IMR-90 (cell line): ENCODE results near the gene PPP1R3E. TPM values are rescaled to one million over a fixed set of nuclear protein-coding genes. Genes with fewer than 3 reads are reported as not detected.

Source experiments
- ATAC-seq: fragments of 200-7000 bp; cut with Tn5 transposase; 2 replicates; pipeline ENCODE4 v1.9.1; 2020; ENCODE audit warnings: low read depth, mild to moderate bottlenecking, moderate library complexity
- BruUV-seq: library from RNA; stranded (reverse); fragments of 400-500 nt; replicated peaks from 2 replicates; lab custom pipeline; 2021; lab: Mats Ljungman, UMichigan
- CTCF ChIA-PET: fragments of 300-600 bp; formaldehyde crosslinking; extraction: SDS; loops from one replicate; lab custom pipeline; 2021; ENCODE audit warnings: antibody characterized with exemption; lab: Yijun Ruan, JAX
- POLR2A ChIA-PET: fragments of 300-600 bp; sonication (Branson Sonifier 250); formaldehyde crosslinking; loops from one replicate; lab custom pipeline; 2022; ENCODE audit warnings: antibody characterized with exemption; ENCODE audit not compliant: unreplicated experiment; lab: Charles Lee
- DNase-seq: peaks from one replicate; pipeline ENCODE4 v3.0.0; 2013
- H2AFZ ChIP-seq: replicated peaks from 2 replicates; pipeline ENCODE3; 2013; ENCODE audit warnings: low read length, mild to moderate bottlenecking; ENCODE audit not compliant: poor library complexity
- H2AK5ac ChIP-seq: 2 replicates; pipeline ENCODE4 v1.6.1; 2013; ENCODE audit warnings: low read depth, low read length, inconsistent platforms
- H2AK9ac ChIP-seq: replicated peaks from 2 replicates; pipeline ENCODE3; 2013; ENCODE audit warnings: mild to moderate bottlenecking, low read depth, low read length, moderate library complexity; ENCODE audit not compliant: poor library complexity
- H2BK120ac ChIP-seq: 2 replicates; pipeline ENCODE4 v1.6.1; 2013; ENCODE audit warnings: low read depth, low read length, inconsistent platforms
- H2BK15ac ChIP-seq: 3 replicates; pipeline ENCODE4 v1.6.1; 2013; ENCODE audit warnings: low read depth, low read length, inconsistent platforms
- H2BK20ac ChIP-seq: 2 replicates; pipeline ENCODE4 v1.6.1; 2013; ENCODE audit warnings: low read depth, mild to moderate bottlenecking, inconsistent platforms, low read length, moderate library complexity
- H2BK5ac ChIP-seq: 2 replicates; pipeline ENCODE4 v1.6.1; 2013; ENCODE audit warnings: mild to moderate bottlenecking, low read depth, low read length, inconsistent platforms; ENCODE audit not compliant: poor library complexity, severe bottlenecking
- H3K14ac ChIP-seq: replicated peaks from 2 replicates; pipeline ENCODE4 v1.6.1; 2013; ENCODE audit warnings: low read depth, low read length, inconsistent platforms
- H3K18ac ChIP-seq: 2 replicates; pipeline ENCODE4 v1.6.1; 2013; ENCODE audit warnings: low read depth, low read length, control low read depth
- H3K23ac ChIP-seq: 2 replicates; pipeline ENCODE4 v1.6.1; 2013; ENCODE audit warnings: low read depth, low read length, inconsistent platforms
- H3K27ac ChIP-seq: 2 replicates; pipeline ENCODE4 v1.5.1; 2013; ENCODE audit warnings: mild to moderate bottlenecking, control low read depth, low read length; ENCODE audit not compliant: insufficient read depth
- H3K27me3 ChIP-seq: 2 replicates; pipeline ENCODE4 v1.6.1; 2013; ENCODE audit warnings: low read length; ENCODE audit not compliant: control insufficient read depth, insufficient read depth
- H3K36me3 ChIP-seq: 2 replicates; pipeline ENCODE4 v1.6.1; 2013; ENCODE audit warnings: low read length, mixed read lengths; ENCODE audit not compliant: control insufficient read depth, insufficient read depth
- H3K4ac ChIP-seq: 2 replicates; pipeline ENCODE4 v1.6.1; 2013; ENCODE audit warnings: low read depth, low read length, inconsistent platforms
- H3K4me1 ChIP-seq: 2 replicates; pipeline ENCODE4 v1.6.1; 2013; ENCODE audit warnings: low read length, mixed read lengths; ENCODE audit not compliant: control insufficient read depth, insufficient read depth
- H3K4me2 ChIP-seq: 2 replicates; pipeline ENCODE4 v1.6.1; 2013; ENCODE audit warnings: low read depth, mild to moderate bottlenecking, control low read depth, low read length, moderate library complexity
- H3K4me3 ChIP-seq: 2 replicates; pipeline ENCODE4 v1.5.1; 2013; ENCODE audit warnings: low read depth, mild to moderate bottlenecking, control low read depth, low read length, moderate library complexity; ENCODE audit not compliant: insufficient read depth
- H3K56ac ChIP-seq: 2 replicates; pipeline ENCODE4 v1.6.1; 2013; ENCODE audit warnings: low read length, inconsistent platforms; ENCODE audit not compliant: insufficient read depth; ENCODE audit errors: extremely low read depth
- H3K79me1 ChIP-seq, 2 experiments: 2 replicates each; pipeline ENCODE4 v1.6.1; 2013; ENCODE audit warnings: low read length in 2 of 2, inconsistent platforms in 1 of 2, low read depth in 1 of 2
- H3K9ac ChIP-seq: 2 replicates; pipeline ENCODE4 v1.6.1; 2013; ENCODE audit warnings: low read depth, low read length, control low read depth
- H3K9me1 ChIP-seq: 2 replicates; pipeline ENCODE4 v1.6.1; 2013; ENCODE audit warnings: low read length, inconsistent platforms; ENCODE audit not compliant: insufficient read depth
- H3K9me3 ChIP-seq: 2 replicates; pipeline ENCODE4 v1.6.1; 2013; ENCODE audit warnings: low read length; ENCODE audit not compliant: control insufficient read depth, insufficient read depth
- H4K20me1 ChIP-seq: 2 replicates; pipeline ENCODE4 v1.6.1; 2013; ENCODE audit warnings: low read length, inconsistent platforms; ENCODE audit not compliant: insufficient read depth
- H4K5ac ChIP-seq: 2 replicates; pipeline ENCODE4 v1.6.1; 2013; ENCODE audit warnings: mild to moderate bottlenecking, low read depth, low read length, control low read depth
- H4K8ac ChIP-seq, 2 experiments: 2 replicates each; pipeline ENCODE4 v1.6.1; 2013; ENCODE audit warnings: low read depth in 2 of 2, low read length in 2 of 2, control low read depth in 1 of 2, inconsistent platforms in 1 of 2
- H4K91ac ChIP-seq: 2 replicates; pipeline ENCODE4 v1.6.1; 2013; ENCODE audit warnings: low read depth, low read length, inconsistent platforms; ENCODE audit not compliant: insufficient read depth
- BHLHE40 ChIP-seq: fragments of 150-350 bp; IDR thresholded peaks from 2 replicates; pipeline ENCODE4 v1.6.1; 2016; ENCODE audit warnings: mild to moderate bottlenecking, low read depth, low read length
- CEBPB ChIP-seq: IDR thresholded peaks from 2 replicates; pipeline ENCODE4 v1.6.1; 2012; ENCODE audit warnings: low read depth, low read length, improper control_type of control experiment
- FOS ChIP-seq: fragments of 150-350 bp; IDR thresholded peaks from 2 replicates; pipeline ENCODE4 v1.6.1; 2016; ENCODE audit warnings: low read depth, low read length
- MXI1 ChIP-seq: IDR thresholded peaks from 2 replicates; pipeline ENCODE4 v1.6.1; 2012; ENCODE audit warnings: low read depth, mild to moderate bottlenecking, low read length, moderate library complexity, borderline replicate concordance
- RAD21 ChIP-seq: IDR thresholded peaks from 2 replicates; pipeline ENCODE4 v1.6.1; 2012; ENCODE audit warnings: low read length, improper control_type of control experiment
- RCOR1 ChIP-seq: IDR thresholded peaks from 2 replicates; pipeline ENCODE4 v1.6.1; 2012; ENCODE audit warnings: mild to moderate bottlenecking, low read length, improper control_type of control experiment; ENCODE audit not compliant: insufficient replicate concordance
- WGBS, 2 experiments: methylation state at CpG; one replicate each; pipeline versions ENCODE4 v1.1.5 to v1.1.7; 2013; ENCODE audit warnings: missing lambda C conversion rate in 2 of 2; ENCODE audit not compliant: insufficient read length in 1 of 2; ENCODE audit errors: extremely low coverage in 2 of 2; 5-methylcytosine and 5-hydroxymethylcytosine counted together
- dilution Hi-C: fragments of 300-500 bp; cut with HindIII; formaldehyde crosslinking; loops from one replicate; pipeline ENCODE4 v1.14.3; 2018; ENCODE audit warnings: low sequenced_read_pairs; ENCODE audit not compliant: unreplicated experiment
- in situ Hi-C: fragments of 300-500 bp; cut with MboI; formaldehyde crosslinking; loops from 3 replicates; pipeline ENCODE4 v1.14.3; 2019; ENCODE audit warnings: low sequenced_read_pairs, inconsistent platforms, mixed read lengths
- intact Hi-C: fragments of 100-400 bp; cut with micrococcal nuclease; formaldehyde crosslinking; loops from 2 replicates; pipeline ENCODE4 v1.10.0; 2022
- polyA plus RNA-seq, 3 experiments: library from polyadenylated mRNA; depleted of rRNA; stranded (reverse); fragments of >200 nt; gene quantifications; 2 replicates each; pipeline ENCODE4 v1.2.3, GENCODE V29; 2012; ENCODE audit warnings: low replicate concordance in 1 of 3
- total RNA-seq: library from RNA; depleted of rRNA; stranded (reverse); fragments of >200 nt; gene quantifications from 2 replicates; pipeline ENCODE4 v1.2.3, GENCODE V29; 2012
- TF ChIP-seq, protein P1 (sequence below): fragments of 150-350 bp; IDR thresholded peaks from 2 replicates; pipeline ENCODE4 v1.6.1; 2016; ENCODE audit warnings: low read depth, mild to moderate bottlenecking, low read length, moderate library complexity, borderline replicate concordance
- TF ChIP-seq, protein P2 (sequence below): conservative IDR thresholded peaks from 2 replicates; pipeline ENCODE4 v1.5.1; 2012; ENCODE audit warnings: mild to moderate bottlenecking, low read depth, low read length, improper control_type of control experiment

PPP1R3E gene
- total and polyA plus RNA-seq, 2 of the 4 experiments (the other 2 are of a cell fraction): 1.3 to 3.5 TPM

DNA sequence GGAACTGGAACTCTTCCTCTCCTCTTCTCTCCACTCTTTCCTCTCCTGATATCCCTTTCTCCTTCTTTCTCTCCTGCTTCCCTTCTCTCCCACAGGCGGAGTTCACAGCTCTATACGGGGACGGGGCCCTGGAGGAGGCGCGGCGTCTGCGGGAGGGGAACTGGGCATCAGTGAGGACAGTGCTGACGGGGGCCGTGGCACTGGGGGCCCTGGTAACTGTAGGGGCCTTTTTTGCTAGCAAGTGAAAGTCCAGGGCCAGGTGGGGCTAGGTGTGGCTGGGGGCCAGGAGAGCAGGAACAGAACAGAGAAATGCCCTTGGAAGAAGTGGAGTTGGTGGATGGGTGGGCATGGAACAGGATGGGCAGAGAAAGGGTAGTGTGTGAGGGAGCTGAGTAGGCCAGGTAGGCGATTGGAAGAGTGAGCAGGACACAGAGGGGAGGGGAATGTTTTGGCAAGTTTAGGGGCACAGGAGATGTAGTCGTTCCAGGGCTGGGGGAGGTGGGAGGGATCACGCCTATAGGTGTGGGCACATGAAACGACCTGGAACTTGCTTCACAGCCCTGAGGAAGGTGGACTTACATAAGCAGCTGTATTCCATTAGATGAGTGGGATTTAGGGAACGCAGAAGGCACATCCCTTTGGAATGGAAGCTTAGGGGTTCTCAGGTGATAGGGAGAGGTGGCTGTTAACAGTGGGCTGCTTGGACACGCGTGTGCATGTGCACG, 6.2 kb upstream of the PPP1R3E start (continued):
- no peak for TF ChIP-seq MXI1

DNA sequence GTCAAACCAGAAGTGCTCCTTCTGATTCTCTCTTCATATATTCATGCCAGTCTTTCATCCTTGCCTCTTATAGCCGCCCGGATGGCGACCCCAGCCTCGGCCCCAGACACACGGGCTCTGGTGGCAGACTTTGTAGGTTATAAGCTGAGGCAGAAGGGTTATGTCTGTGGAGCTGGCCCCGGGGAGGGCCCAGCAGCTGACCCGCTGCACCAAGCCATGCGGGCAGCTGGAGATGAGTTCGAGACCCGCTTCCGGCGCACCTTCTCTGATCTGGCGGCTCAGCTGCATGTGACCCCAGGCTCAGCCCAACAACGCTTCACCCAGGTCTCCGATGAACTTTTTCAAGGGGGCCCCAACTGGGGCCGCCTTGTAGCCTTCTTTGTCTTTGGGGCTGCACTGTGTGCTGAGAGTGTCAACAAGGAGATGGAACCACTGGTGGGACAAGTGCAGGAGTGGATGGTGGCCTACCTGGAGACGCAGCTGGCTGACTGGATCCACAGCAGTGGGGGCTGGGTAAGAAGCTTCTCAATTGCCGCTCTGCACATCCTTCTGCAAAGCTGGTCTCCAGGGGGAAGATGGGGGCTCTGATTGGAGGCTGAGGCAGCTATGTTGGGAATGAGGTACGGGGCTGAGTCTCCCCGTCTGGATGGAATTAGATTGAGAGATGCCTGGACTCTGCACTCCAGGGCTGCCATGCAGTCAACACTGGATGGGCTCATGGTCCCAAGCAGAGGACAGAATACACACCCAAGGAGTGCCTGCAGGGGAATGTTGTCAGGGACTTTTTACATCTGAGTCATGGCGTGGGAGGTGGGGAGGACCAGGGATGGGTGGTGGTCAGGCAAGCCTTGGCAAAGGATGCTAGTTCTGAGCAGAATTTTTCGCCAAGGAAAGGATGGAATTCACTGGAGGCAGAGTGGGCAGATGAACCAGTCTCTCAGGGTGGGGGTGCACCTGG, 5.3 kb upstream of the PPP1R3E start:
- Histone ChIP-seq H3K9me1 (peaks cover 20% of the 10 kb centered on the region; the same call in 1 of the 2 replicates), H3K4me2 (peak overlapping the region; percentile 87), H2AK9ac (peak overlapping the region; percentile 66), H3K4ac (peak overlapping the region; percentile 83), H2BK120ac (no peak overlapping the region), H2BK20ac (no peak overlapping the region), H4K8ac (peak overlapping the region in 1 of 2 experiments; percentile 97; a peak in 2 of 4 replicates), H2AFZ (no peak overlapping the region), H3K14ac (0 out of 2 replicates have a peak overlapping the region, but pooled peaks have one; percentile 90), H2BK15ac (no peak overlapping the region), H3K23ac (peak overlapping the region; percentile 61; the same call in 1 of the 2 replicates), H2BK5ac (no peak overlapping the region), H2AK5ac (peak overlapping the region; percentile 76), H3K9ac (peak overlapping the region; percentile 92), H3K4me1 (peaks cover 19% of the 10 kb centered on the region), H3K4me3 (peak overlapping the region; percentile 87), H3K9me3 (no peaks in the 10 kb centered on the region), H4K20me1 (peaks cover 35% of the 10 kb centered on the region), H4K91ac (no peak overlapping the region), H3K27me3 (no peaks in the 10 kb centered on the region), H3K79me1 (peaks cover 20 to 53% of the 10 kb centered on the region in 2 experiments), H3K18ac (no peak overlapping the region), H3K36me3 (peaks cover 35% of the 10 kb centered on the region), H3K27ac (peak overlapping the region; percentile 23; the same call in 1 of the 2 replicates), H4K5ac (no peak overlapping the region), H3K56ac (no peak overlapping the region)
- CTCF ChIA-PET: interaction anchor here (1.2 kb wide), 1 partner anchor 187 kb away, joined by 4 read pairs; no protein-coding TSS in a partner anchor
- intact Hi-C loops (loop anchor here (10.0 kb wide), 1 partner anchor 753 kb away; no protein-coding TSS in a partner anchor), dilution Hi-C loops (no loop called here), in situ Hi-C loops (loop anchor here (10.0 to 25.0 kb wide), 4 partner anchors 193 to 1129 kb away; partner anchors contain the start of genes CBLN3, CEBPE, EMC9 and FITM1)
- ATAC-seq (no peak), DNase-seq (peak; percentile 47)
- POLR2A ChIA-PET: interaction anchor here (1.2 kb wide), 1 partner anchor 13 kb away, joined by 3 read pairs; the partner anchor contains the start of gene PABPN1
- no TSS peak for BruUV-seq
- 98% methylated on average over 11 of the region's 22 CpGs; no CpG with 5 or more reads in 1 of the 2 experiments for WGBS, 2 experiments
- TF ChIP-seq RCOR1 (no peak), FOS (no peak), BHLHE40 (no peak), RAD21 (no peak), CEBPB (no peak), MXI1 (no peak)
- TF ChIP-seq, protein P1, sequence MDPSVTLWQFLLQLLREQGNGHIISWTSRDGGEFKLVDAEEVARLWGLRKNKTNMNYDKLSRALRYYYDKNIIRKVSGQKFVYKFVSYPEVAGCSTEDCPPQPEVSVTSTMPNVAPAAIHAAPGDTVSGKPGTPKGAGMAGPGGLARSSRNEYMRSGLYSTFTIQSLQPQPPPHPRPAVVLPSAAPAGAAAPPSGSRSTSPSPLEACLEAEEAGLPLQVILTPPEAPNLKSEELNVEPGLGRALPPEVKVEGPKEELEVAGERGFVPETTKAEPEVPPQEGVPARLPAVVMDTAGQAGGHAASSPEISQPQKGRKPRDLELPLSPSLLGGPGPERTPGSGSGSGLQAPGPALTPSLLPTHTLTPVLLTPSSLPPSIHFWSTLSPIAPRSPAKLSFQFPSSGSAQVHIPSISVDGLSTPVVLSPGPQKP: no peak
- TF ChIP-seq, protein P2, sequence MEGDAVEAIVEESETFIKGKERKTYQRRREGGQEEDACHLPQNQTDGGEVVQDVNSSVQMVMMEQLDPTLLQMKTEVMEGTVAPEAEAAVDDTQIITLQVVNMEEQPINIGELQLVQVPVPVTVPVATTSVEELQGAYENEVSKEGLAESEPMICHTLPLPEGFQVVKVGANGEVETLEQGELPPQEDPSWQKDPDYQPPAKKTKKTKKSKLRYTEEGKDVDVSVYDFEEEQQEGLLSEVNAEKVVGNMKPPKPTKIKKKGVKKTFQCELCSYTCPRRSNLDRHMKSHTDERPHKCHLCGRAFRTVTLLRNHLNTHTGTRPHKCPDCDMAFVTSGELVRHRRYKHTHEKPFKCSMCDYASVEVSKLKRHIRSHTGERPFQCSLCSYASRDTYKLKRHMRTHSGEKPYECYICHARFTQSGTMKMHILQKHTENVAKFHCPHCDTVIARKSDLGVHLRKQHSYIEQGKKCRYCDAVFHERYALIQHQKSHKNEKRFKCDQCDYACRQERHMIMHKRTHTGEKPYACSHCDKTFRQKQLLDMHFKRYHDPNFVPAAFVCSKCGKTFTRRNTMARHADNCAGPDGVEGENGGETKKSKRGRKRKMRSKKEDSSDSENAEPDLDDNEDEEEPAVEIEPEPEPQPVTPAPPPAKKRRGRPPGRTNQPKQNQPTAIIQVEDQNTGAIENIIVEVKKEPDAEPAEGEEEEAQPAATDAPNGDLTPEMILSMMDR: no peak
